GM23248 (cell line): ENCODE results near the gene CEP112.

Experiments used
- EZH2 ChIP-seq: fragments of 200-600 bp; sonication (generic); IDR thresholded peaks from 2 replicates; pipeline ENCODE4 v1.6.1; 2018; ENCODE audit warnings: antibody characterized with exemption, mild to moderate bottlenecking; ENCODE audit not compliant: insufficient read depth, poor library complexity, severe bottlenecking
- EZH2phosphoT487 ChIP-seq: fragments of 200-600 bp; sonication (generic); IDR thresholded peaks from 2 replicates; pipeline ENCODE4 v1.6.1; 2018; ENCODE audit warnings: antibody characterized with exemption, moderate library complexity, mild to moderate bottlenecking, low read depth; ENCODE audit not compliant: insufficient read depth

DNA sequence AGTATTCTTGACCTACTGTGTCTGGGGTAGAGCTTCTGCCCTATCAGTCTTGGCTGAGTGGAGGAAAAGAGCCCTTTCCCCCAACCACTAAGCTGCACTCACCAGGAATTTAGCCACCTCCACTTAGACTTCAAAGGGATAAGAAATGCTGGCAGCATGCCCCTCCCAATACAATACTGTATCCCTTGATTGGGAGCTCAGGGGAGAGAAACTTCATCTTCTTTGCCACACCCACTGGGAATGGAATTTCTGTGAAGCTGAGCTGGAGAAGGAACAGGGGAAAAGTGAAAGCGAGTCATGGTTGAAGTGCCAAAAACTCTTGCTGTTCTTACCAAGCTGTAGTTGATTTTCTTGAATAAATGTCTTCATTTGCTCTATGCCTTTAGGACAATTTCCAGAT is 68.8 kb downstream of the CEP112 start:
- TF ChIP-seq EZH2 (no peak), EZH2phosphoT487 (no peak)
